Gastrocnemius medialis (tissue), 4 donors: ENCODE data around the gene ZNF318.

ENCODE experiments used
- POLR2A ChIP-seq, 2 donors: fragments of 450-650 bp; IDR thresholded peaks; one replicate each; pipeline ENCODE4 v1.6.1; 2017; ENCODE audit warnings: antibody characterized with exemption in 2 of 2, mild to moderate bottlenecking in 2 of 2, moderate library complexity in 2 of 2
- TF ChIP-seq, protein P1 (sequence below), 5 experiments: fragments of 450-650 bp in 3 of 5; fragments of 200-600 bp in 2 of 5; sonication (generic) in 2 of 5; IDR thresholded peaks in 4 of 5; conservative IDR thresholded peaks in 1 of 5; 1 replicate in 4 of 5; 2 replicates in 1 of 5; pipeline ENCODE4 v1.5.1; 2016 to 2019; ENCODE audit warnings: antibody characterized with exemption in 5 of 5, mild to moderate bottlenecking in 3 of 5, moderate library complexity in 3 of 5

DNA sequence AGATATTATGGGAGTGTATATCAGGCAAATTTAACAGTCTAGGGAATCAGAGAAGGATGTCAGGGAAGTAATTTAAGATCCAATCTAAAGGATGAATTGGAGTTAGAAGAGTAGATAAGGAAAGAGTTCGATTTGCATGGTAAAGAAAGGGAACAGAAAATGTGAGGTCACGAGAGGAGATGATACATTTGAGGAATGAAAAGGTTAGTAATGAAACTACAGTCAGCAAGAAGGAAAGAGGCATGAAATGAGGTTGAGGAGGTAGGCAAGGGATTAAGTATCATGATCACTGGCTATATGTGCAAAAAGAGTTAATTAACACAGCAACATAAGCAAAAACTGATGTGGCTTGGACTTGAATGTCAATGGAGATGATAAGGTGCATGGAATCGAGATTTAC lies 22.4 kb downstream of the ZNF318 start:
- TF ChIP-seq, protein P1, sequence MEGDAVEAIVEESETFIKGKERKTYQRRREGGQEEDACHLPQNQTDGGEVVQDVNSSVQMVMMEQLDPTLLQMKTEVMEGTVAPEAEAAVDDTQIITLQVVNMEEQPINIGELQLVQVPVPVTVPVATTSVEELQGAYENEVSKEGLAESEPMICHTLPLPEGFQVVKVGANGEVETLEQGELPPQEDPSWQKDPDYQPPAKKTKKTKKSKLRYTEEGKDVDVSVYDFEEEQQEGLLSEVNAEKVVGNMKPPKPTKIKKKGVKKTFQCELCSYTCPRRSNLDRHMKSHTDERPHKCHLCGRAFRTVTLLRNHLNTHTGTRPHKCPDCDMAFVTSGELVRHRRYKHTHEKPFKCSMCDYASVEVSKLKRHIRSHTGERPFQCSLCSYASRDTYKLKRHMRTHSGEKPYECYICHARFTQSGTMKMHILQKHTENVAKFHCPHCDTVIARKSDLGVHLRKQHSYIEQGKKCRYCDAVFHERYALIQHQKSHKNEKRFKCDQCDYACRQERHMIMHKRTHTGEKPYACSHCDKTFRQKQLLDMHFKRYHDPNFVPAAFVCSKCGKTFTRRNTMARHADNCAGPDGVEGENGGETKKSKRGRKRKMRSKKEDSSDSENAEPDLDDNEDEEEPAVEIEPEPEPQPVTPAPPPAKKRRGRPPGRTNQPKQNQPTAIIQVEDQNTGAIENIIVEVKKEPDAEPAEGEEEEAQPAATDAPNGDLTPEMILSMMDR (IDR thresholded peaks at IDR 0.05 in 4 of 5, conservative IDR thresholded peaks at IDR 0.05 in 1 of 5) = no peak
- no peak for TF ChIP-seq POLR2A (IDR thresholded peaks at IDR 0.05)
